Caco-2 (cell line): ENCODE data around the gene OR6C65. TPM values are rescaled to one million over a fixed set of nuclear protein-coding genes. Genes with fewer than 3 reads are reported as not detected.
"Not testable (repeated sequence)": the region's sequence is repeated elsewhere in the genome, so short reads cannot be mapped to it uniquely, and the experiment has no call there.

Source experiments
- BruUV-seq: library from RNA; stranded (reverse); fragments of 400-500 nt; replicated peaks from 2 replicates; lab custom pipeline; 2021; lab: Mats Ljungman, UMichigan
- CTCF ChIA-PET: fragments of 300-600 bp; sonication (Branson Sonifier 250); formaldehyde crosslinking; loops from one replicate; lab custom pipeline; 2022; ENCODE audit warnings: antibody characterized with exemption; lab: Charles Lee
- POLR2A ChIA-PET: fragments of 300-600 bp; sonication (Branson Sonifier 250); formaldehyde crosslinking; loops from one replicate; lab custom pipeline; 2022; ENCODE audit warnings: antibody characterized with exemption; lab: Charles Lee
- DNase-seq, 2 experiments: peaks; one replicate each; pipeline versions ENCODE4 v3.0.0 to v3.0.0-alpha.2; 2020 to 2022
- H3K27me3 ChIP-seq: replicated peaks from 2 replicates; pipeline ENCODE4 v1.6.0; 2011; ENCODE audit warnings: low read length; ENCODE audit not compliant: control insufficient read depth, insufficient read depth
- H3K36me3 ChIP-seq: 2 replicates; pipeline ENCODE4 v1.5.1; 2011; ENCODE audit warnings: low read length; ENCODE audit not compliant: control insufficient read depth, insufficient read depth
- H3K4me1 ChIP-seq: fragments of 250-450 bp; sonication (Bioruptor Pico); 2 replicates; pipeline ENCODE4 v1.5.1; 2020; ENCODE audit warnings: mild to moderate bottlenecking
- H3K4me3 ChIP-seq: 2 replicates; pipeline ENCODE4 v1.5.1; 2011; ENCODE audit warnings: low read depth, mild to moderate bottlenecking, control low read depth, low read length
- H3K9me3 ChIP-seq: fragments of 250-450 bp; sonication (Bioruptor Pico); 2 replicates; pipeline ENCODE4 v1.5.1; 2020; ENCODE audit warnings: mild to moderate bottlenecking, moderate library complexity
- H3K27ac Mint-ChIP-seq: one replicate; pipeline ENCODE4 v1.8.0; 2022; ENCODE audit warnings: mixed read lengths; ENCODE audit not compliant: unreplicated experiment
- H3K27me3 Mint-ChIP-seq: one replicate; pipeline ENCODE4 v1.8.0; 2022; ENCODE audit warnings: mixed read lengths; ENCODE audit not compliant: insufficient read depth, unreplicated experiment
- H3K36me3 Mint-ChIP-seq: one replicate; pipeline ENCODE4 v1.8.0; 2022; ENCODE audit warnings: mild to moderate bottlenecking, mixed read lengths; ENCODE audit not compliant: insufficient read depth, unreplicated experiment
- H3K4me1 Mint-ChIP-seq: one replicate; pipeline ENCODE4 v1.8.0; 2022; ENCODE audit warnings: low read depth, mixed read lengths; ENCODE audit not compliant: unreplicated experiment
- H3K4me3 Mint-ChIP-seq: one replicate; pipeline ENCODE4 v1.8.0; 2022; ENCODE audit warnings: mild to moderate bottlenecking, moderate library complexity, mixed read lengths; ENCODE audit not compliant: unreplicated experiment
- H3K9me3 Mint-ChIP-seq: one replicate; pipeline ENCODE4 v1.8.0; 2022; ENCODE audit warnings: mixed read lengths; ENCODE audit not compliant: unreplicated experiment
- intact Hi-C: fragments of 100-400 bp; cut with micrococcal nuclease; formaldehyde crosslinking; loops from one replicate; pipeline ENCODE4 v1.10.0; 2022; ENCODE audit not compliant: unreplicated experiment
- total RNA-seq: library from RNA; stranded (reverse); gene quantifications from 2 replicates; pipeline ENCODE4 v1.2.3, GENCODE V29; 2022
- TF ChIP-seq, protein P1 (sequence below), 2 experiments: fragments of 200-600 bp in 1 of 2; IDR thresholded peaks; 1 replicate in 1 of 2; 2 replicates in 1 of 2; pipeline versions ENCODE4 v1.5.1 to v1.8.0; 2011 to 2022; ENCODE audit warnings: antibody characterized with exemption in 1 of 2, control low read depth in 1 of 2, inconsistent platforms in 1 of 2, low read depth in 1 of 2, low read length in 1 of 2, mild to moderate bottlenecking in 1 of 2, moderate library complexity in 1 of 2; ENCODE audit not compliant: insufficient read depth in 1 of 2, severe bottlenecking in 1 of 2, unreplicated experiment in 1 of 2

Gene OR6C65
- total RNA-seq, 1 experiment from 2014 or later: not detected

- Mint-ChIP-seq H3K36me3 (no peaks in the 10 kb centered on the region), H3K9me3 (no peaks in the 10 kb centered on the region), H3K4me1 (no peaks in the 10 kb centered on the region), H3K27ac (no peak overlapping the region), H3K27me3 (no peaks in the 10 kb centered on the region), H3K4me3 (no peak overlapping the region)
- Histone ChIP-seq H3K4me3 (no peak overlapping the region), H3K9me3 (no peaks in the 10 kb centered on the region), H3K36me3 (no peaks in the 10 kb centered on the region), H3K27me3 (no peaks in the 10 kb centered on the region), H3K4me1 (no peaks in the 10 kb centered on the region)
- POLR2A ChIA-PET: no interaction called here
- CTCF ChIA-PET: no interaction called here
- DNase-seq: no peak
- intact Hi-C loops: no loop called here
- TF ChIP-seq, protein P1, sequence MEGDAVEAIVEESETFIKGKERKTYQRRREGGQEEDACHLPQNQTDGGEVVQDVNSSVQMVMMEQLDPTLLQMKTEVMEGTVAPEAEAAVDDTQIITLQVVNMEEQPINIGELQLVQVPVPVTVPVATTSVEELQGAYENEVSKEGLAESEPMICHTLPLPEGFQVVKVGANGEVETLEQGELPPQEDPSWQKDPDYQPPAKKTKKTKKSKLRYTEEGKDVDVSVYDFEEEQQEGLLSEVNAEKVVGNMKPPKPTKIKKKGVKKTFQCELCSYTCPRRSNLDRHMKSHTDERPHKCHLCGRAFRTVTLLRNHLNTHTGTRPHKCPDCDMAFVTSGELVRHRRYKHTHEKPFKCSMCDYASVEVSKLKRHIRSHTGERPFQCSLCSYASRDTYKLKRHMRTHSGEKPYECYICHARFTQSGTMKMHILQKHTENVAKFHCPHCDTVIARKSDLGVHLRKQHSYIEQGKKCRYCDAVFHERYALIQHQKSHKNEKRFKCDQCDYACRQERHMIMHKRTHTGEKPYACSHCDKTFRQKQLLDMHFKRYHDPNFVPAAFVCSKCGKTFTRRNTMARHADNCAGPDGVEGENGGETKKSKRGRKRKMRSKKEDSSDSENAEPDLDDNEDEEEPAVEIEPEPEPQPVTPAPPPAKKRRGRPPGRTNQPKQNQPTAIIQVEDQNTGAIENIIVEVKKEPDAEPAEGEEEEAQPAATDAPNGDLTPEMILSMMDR (IDR thresholded peaks at IDR 0.05; ENCODE audit: insufficient read depth in 1 of 2, low read depth in 1 of 2, low read length in 1 of 2, severe bottlenecking in 1 of 2, unreplicated experiment in 1 of 2): no peak
- no TSS peak for BruUV-seq
These were observed 8.1 kb upstream of the OR6C65 start for GRCh38 chr12:55392032-55392795.

GRCh38 chr12:55396326-55396725 is 4.0 kb upstream of the OR6C65 start:
- POLR2A ChIA-PET: no interaction called here
- Mint-ChIP-seq H3K4me1 (no peaks in the 10 kb centered on the region), H3K4me3 (no peak overlapping the region), H3K27ac (no peak overlapping the region), H3K9me3 (no peaks in the 10 kb centered on the region), H3K36me3 (no peaks in the 10 kb centered on the region), H3K27me3 (no peaks in the 10 kb centered on the region)
- Histone ChIP-seq H3K9me3 (no peaks in the 10 kb centered on the region), H3K4me1 (no peaks in the 10 kb centered on the region), H3K27me3 (no peaks in the 10 kb centered on the region), H3K4me3 (no peak overlapping the region), H3K36me3 (no peaks in the 10 kb centered on the region)
- CTCF ChIA-PET: no interaction called here
- DNase-seq: no peak
- intact Hi-C loops: no loop called here
- TF ChIP-seq, protein P1 (IDR thresholded peaks at IDR 0.05; ENCODE audit: insufficient read depth in 1 of 2, low read depth in 1 of 2, low read length in 1 of 2, severe bottlenecking in 1 of 2, unreplicated experiment in 1 of 2): no peak
- BruUV-seq: no TSS peak

DNA sequence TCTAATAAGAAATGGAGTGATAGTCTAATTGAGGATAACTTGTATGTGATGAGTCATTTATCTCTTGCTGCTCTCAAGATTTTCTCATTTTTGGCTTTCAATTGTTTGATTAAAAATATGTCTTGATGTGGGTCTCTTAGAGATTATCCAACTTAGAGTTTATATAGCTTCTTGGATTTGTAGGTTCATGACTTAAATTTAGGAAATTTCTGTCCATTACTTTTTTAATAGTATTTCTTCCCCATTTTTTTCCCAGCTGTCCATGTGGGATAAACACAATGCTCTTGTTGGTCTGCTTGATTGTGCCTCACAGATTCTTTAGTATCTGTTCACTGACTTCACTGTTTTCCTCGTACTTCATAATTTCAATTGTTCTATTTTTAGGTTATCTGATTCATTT is 7.5 kb downstream of the OR6C65 start:
- intact Hi-C loops: no loop called here
- TF ChIP-seq, protein P1 (IDR thresholded peaks at IDR 0.05; ENCODE audit: insufficient read depth in 1 of 2, low read depth in 1 of 2, low read length in 1 of 2, severe bottlenecking in 1 of 2, unreplicated experiment in 1 of 2): no peak

DNA sequence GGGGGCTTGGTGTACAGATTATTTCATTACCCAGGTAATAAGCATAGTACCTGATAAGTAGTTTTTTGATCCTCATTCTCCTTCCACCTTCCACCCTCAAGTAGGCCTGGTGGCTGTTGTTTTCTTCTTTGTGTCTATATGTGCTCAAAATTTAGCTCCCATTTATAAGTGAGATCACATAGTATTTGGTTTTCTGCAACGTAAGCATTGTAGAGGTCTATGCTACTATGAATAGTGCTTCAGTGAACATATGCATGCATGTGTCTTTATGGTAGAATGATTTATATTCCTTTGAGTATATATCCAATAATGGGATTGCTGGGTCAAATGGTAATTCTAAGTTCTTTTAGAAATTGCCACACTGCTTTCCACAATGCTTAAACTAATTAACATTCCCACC is 8.8 kb downstream of the OR6C65 start:
- H3K4me1 ChIP-seq, H3K4me3 Mint-ChIP-seq, POLR2A ChIA-PET, BruUV-seq, H3K27me3 Mint-ChIP-seq, CTCF ChIA-PET, H3K9me3 ChIP-seq, H3K9me3 Mint-ChIP-seq, H3K36me3 Mint-ChIP-seq, intact Hi-C loops, H3K27ac Mint-ChIP-seq, H3K36me3 ChIP-seq, DNase-seq, H3K4me3 ChIP-seq, H3K4me1 Mint-ChIP-seq, H3K27me3 ChIP-seq: not testable (repeated sequence)

More for the DNA sequence above, 7.5 kb downstream of the OR6C65 start:
- POLR2A ChIA-PET: no interaction called here
- Mint-ChIP-seq H3K27me3 (no peaks in the 10 kb centered on the region), H3K36me3 (no peaks in the 10 kb centered on the region), H3K27ac (no peak overlapping the region), H3K9me3 (no peaks in the 10 kb centered on the region), H3K4me1 (no peaks in the 10 kb centered on the region), H3K4me3 (no peak overlapping the region)
- CTCF ChIA-PET: no interaction called here
- no peak for DNase-seq
- no TSS peak for BruUV-seq
- Histone ChIP-seq H3K36me3 (no peaks in the 10 kb centered on the region), H3K27me3 (no peaks in the 10 kb centered on the region), H3K9me3 (no peaks in the 10 kb centered on the region), H3K4me1 (no peaks in the 10 kb centered on the region), H3K4me3 (no peak overlapping the region)

- H3K27ac Mint-ChIP-seq: not testable (repeated sequence)
These were observed 11.8 kb downstream of the OR6C65 start for GRCh38 chr12:55412138-55412537.

More at GRCh38 chr12:55412138-55412537, 11.8 kb downstream of the OR6C65 start:
- H3K4me3 ChIP-seq, intact Hi-C loops, H3K4me3 Mint-ChIP-seq, H3K36me3 ChIP-seq, H3K9me3 Mint-ChIP-seq, H3K9me3 ChIP-seq, DNase-seq, H3K27me3 ChIP-seq, H3K36me3 Mint-ChIP-seq, CTCF ChIA-PET, POLR2A ChIA-PET, H3K4me1 Mint-ChIP-seq, H3K27me3 Mint-ChIP-seq, BruUV-seq, H3K4me1 ChIP-seq: not testable (repeated sequence)
